GM06990 (cell line): ENCODE measurements around the gene LRMDA.

ENCODE experiments used
- DNase-seq: peaks from one replicate; pipeline ENCODE4 v3.0.0-alpha.2; 2011; ENCODE audit not compliant: insufficient read length; ENCODE audit errors: extremely low read depth
- H3K27me3 ChIP-seq: replicated peaks from 2 replicates; pipeline ENCODE4 v1.6.0; 2011; ENCODE audit warnings: low read length; ENCODE audit not compliant: control insufficient read depth, insufficient read depth
- H3K36me3 ChIP-seq: 2 replicates; pipeline ENCODE4 v1.5.1; 2011; ENCODE audit warnings: low read length; ENCODE audit not compliant: control insufficient read depth, insufficient read depth
- H3K4me3 ChIP-seq: replicated peaks from 2 replicates; pipeline ENCODE4 v1.5.1; 2011; ENCODE audit warnings: low read depth, mild to moderate bottlenecking, control low read depth, low read length
- TF ChIP-seq, protein P1 (sequence below): IDR thresholded peaks from 2 replicates; pipeline ENCODE4 v1.5.1; 2011; ENCODE audit warnings: low read length, control low read depth, mild to moderate bottlenecking, inconsistent platforms; ENCODE audit not compliant: insufficient read depth, poor library complexity, severe bottlenecking

Gene LRMDA

DNA sequence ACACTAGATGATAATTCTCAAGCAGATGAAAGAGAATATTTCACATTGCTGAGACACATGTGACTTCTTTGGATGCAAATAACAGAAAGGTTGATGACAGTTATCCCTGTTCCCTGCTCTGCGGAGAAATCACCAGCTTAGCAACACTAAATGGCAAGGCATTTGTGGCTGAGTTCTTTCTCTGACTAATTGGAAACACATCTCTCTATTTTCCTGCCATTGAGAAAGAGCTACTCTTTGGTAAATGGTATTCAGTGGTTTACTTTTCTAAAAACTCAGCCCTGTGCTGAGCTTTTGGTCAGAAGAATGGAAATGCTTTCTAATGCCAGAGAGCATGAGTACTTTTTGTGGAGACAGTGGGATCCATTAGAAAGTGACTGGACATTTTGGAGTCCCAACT, 771.4 kb downstream of the LRMDA start:
- Histone ChIP-seq H3K27me3 (no peaks in the 10 kb centered on the region), H3K36me3 (no peaks in the 10 kb centered on the region), H3K4me3 (no peak overlapping the region)
- DNase-seq: no peak
- TF ChIP-seq, protein P1, sequence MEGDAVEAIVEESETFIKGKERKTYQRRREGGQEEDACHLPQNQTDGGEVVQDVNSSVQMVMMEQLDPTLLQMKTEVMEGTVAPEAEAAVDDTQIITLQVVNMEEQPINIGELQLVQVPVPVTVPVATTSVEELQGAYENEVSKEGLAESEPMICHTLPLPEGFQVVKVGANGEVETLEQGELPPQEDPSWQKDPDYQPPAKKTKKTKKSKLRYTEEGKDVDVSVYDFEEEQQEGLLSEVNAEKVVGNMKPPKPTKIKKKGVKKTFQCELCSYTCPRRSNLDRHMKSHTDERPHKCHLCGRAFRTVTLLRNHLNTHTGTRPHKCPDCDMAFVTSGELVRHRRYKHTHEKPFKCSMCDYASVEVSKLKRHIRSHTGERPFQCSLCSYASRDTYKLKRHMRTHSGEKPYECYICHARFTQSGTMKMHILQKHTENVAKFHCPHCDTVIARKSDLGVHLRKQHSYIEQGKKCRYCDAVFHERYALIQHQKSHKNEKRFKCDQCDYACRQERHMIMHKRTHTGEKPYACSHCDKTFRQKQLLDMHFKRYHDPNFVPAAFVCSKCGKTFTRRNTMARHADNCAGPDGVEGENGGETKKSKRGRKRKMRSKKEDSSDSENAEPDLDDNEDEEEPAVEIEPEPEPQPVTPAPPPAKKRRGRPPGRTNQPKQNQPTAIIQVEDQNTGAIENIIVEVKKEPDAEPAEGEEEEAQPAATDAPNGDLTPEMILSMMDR: no peak

DNA sequence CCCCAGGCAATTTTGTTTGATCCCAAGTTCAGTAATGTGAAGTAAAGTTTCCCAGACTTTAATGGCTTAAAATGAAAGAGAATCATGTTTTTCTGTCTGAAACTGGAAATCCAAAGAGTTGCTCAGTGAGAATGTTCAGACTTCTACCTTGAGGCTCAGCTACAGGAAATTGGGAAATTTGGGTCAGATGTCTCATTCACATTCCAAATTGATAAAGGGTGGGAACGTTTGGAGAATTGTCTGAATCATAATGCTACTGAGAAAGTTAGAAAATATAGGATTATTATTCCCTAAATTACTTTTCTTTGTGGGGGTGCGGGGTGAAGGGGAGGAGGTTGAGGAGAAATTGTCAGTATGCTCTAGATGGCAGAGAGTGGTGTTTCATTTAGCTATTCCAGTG, 773.9 kb downstream of the LRMDA start:
- H3K36me3 ChIP-seq: no peaks in the 10 kb centered on the region
- TF ChIP-seq, protein P1: no peak
- no peaks in the 10 kb centered on the region; the same call in 1 of the 2 replicates for H3K27me3 ChIP-seq
- no peak for DNase-seq
- H3K4me3 ChIP-seq: no peak overlapping the region

DNA sequence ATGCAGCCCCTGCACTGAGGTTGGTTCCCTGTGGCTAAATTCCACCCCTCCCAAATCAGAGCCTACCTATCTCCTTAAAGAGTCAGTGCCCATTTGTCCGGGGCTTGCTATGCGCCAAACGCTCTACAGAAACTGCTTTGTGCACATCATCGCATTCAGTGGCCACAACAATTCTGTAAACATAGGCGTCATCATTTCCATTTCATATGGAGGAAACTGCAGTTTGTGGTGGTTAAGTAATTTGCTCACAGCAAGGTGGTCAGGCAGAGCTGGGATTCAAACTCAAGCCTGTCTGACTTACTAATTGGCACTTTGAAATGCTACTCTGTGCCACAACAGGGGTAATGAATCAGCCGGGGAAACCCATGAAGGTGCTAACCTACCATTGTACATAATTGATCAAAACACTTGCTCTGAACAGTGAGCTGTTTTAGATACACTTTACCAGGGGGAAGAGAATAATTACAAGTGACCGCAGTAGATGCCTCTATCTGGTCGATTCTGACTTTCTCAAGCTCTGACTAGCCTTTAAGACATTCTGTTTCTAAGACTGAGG, 775.5 kb downstream of the LRMDA start:
- Histone ChIP-seq H3K4me3 (no peak overlapping the region), H3K36me3 (no peaks in the 10 kb centered on the region), H3K27me3 (no peaks in the 10 kb centered on the region; the same call in 1 of the 2 replicates)
- no peak for DNase-seq
- TF ChIP-seq, protein P1: no peak

DNA sequence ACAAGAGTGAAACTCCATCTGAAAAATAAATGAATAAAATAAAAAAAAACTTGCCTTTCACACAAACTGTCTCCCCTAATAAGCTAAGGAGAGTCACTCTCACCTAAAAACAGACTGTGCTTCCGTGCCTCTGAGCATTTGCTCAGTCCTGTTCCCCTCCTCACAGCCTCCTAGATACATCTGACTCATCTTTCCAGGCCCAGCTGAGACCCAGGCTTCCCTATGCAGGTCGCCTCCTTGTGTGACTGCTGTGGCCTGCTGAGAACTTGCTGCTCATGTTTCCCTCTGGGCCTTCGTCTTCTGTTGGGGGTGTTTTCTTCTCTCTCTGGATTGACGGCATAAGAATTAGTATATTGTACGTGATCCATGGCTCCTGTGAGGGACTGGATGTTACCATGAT, 777.7 kb downstream of the LRMDA start:
- Histone ChIP-seq H3K4me3 (no peak overlapping the region), H3K36me3 (no peaks in the 10 kb centered on the region), H3K27me3 (no peaks in the 10 kb centered on the region; the same call in 1 of the 2 replicates)
- no peak for DNase-seq
- TF ChIP-seq, protein P1: no peak

DNA sequence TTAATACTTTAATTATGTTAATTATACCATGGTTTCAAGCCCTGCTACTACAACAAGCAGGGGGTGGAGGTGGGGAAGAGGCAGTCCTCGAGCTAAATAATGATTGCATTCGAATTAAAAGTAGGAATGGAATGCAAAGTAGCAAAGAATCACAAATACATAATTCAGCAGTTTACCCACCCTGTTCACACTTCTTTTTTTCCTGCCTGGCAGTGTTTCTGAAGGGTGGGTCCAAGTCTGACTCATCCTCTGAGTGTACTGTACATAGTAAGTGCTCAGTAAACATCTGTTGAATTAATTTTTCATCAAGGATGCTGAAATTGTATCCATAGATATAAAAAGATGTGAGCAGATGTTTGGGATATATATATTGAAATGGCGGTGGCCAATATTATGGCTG, 778.8 kb downstream of the LRMDA start:
- TF ChIP-seq, protein P1: no peak
- Histone ChIP-seq H3K27me3 (no peaks in the 10 kb centered on the region; the same call in 1 of the 2 replicates), H3K36me3 (no peaks in the 10 kb centered on the region), H3K4me3 (no peak overlapping the region)
- no peak for DNase-seq

DNA sequence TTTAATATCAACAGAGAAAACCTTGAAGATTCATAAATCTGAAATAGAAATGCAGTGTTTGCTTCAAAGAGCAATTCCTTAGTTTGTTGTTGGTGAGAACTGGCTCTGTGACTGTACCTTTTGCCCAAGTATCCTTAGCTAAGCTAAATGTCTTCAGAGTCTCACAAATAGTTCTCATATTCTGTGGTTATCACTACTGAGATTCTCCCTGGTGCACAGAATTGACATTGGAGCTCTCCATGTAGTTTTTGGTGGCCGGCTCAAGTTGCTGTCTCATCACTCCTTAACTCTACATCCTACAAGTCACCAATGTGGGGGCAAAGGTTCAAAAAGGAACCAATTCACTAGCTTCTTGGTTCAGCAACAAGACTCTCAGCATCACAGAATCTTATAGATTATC, 780.3 kb downstream of the LRMDA start:
- H3K4me3 ChIP-seq: no peak overlapping the region
- TF ChIP-seq, protein P1: no peak
- no peaks in the 10 kb centered on the region for H3K36me3 ChIP-seq
- DNase-seq: no peak
- no peaks in the 10 kb centered on the region; the same call in 1 of the 2 replicates for H3K27me3 ChIP-seq
